Keratinocyte (primary cell): ENCODE results near the gene LILRB4. TPM values are rescaled to one million over a fixed set of nuclear protein-coding genes. Genes with fewer than 3 reads are reported as not detected.

Experiments
- DNase-seq: peaks from one replicate; pipeline ENCODE4 v3.0.0-alpha.2; 2011; ENCODE audit warnings: low read depth, missing footprints, low spot score
- FAIRE-seq: peaks from 2 replicates; lab custom pipeline; 2011; peaks lifted over from hg19 to GRCh38; lab: Jason Lieb, UNC
- H2AFZ ChIP-seq: 2 replicates; pipeline ENCODE4 v1.6.0; 2012; ENCODE audit warnings: low read length, control low read depth, inconsistent platforms; ENCODE audit not compliant: control insufficient read depth
- H3K27ac ChIP-seq: 2 replicates; pipeline ENCODE4 v1.5.1; 2011; ENCODE audit warnings: low read length; ENCODE audit not compliant: control insufficient read depth, insufficient read depth
- H3K27me3 ChIP-seq: 3 replicates; pipeline ENCODE4 v1.6.0; 2011; ENCODE audit warnings: low read length; ENCODE audit not compliant: control insufficient read depth, insufficient read depth; ENCODE audit errors: extremely low read depth
- H3K36me3 ChIP-seq, 2 experiments: 2 replicates in 1 of 2; 3 replicates in 1 of 2; pipeline ENCODE4 v1.5.1; 2011; ENCODE audit warnings: low read length in 2 of 2, mild to moderate bottlenecking in 1 of 2; ENCODE audit not compliant: control insufficient read depth in 2 of 2, insufficient read depth in 2 of 2; ENCODE audit errors: extremely low read depth in 1 of 2
- H3K4me1 ChIP-seq: 3 replicates; pipeline ENCODE4 v1.5.1; 2011; ENCODE audit warnings: low read length; ENCODE audit not compliant: control insufficient read depth, insufficient read depth; ENCODE audit errors: extremely low read depth
- H3K4me2 ChIP-seq: 3 replicates; pipeline ENCODE4 v1.6.0; 2011; ENCODE audit warnings: low read depth, low read length; ENCODE audit not compliant: control insufficient read depth, insufficient read depth; ENCODE audit errors: extremely low read depth
- H3K4me3 ChIP-seq, 3 experiments: fragments of 200-600 bp in 1 of 3; sonication (generic) in 1 of 3; 2 replicates in 2 of 3; 3 replicates in 1 of 3; pipeline ENCODE4 v1.5.1; 2011 to 2016; ENCODE audit warnings: low read length in 3 of 3, mild to moderate bottlenecking in 3 of 3, control low read depth in 2 of 3, inconsistent platforms in 1 of 3, low read depth in 1 of 3, mixed read lengths in 1 of 3, mixed run types in 1 of 3, moderate library complexity in 1 of 3; ENCODE audit not compliant: control insufficient read depth in 2 of 3, insufficient read depth in 2 of 3; ENCODE audit errors: extremely low read depth in 1 of 3
- H3K79me2 ChIP-seq: 2 replicates; pipeline ENCODE4 v1.6.0; 2012; ENCODE audit warnings: low read length; ENCODE audit not compliant: control insufficient read depth, insufficient read depth
- H3K9ac ChIP-seq: 3 replicates; pipeline ENCODE4 v1.6.0; 2011; ENCODE audit warnings: low read length; ENCODE audit not compliant: control insufficient read depth, insufficient read depth; ENCODE audit errors: extremely low read depth
- H3K9me1 ChIP-seq: 3 replicates; pipeline ENCODE4 v1.6.0; 2011; ENCODE audit warnings: low read length; ENCODE audit not compliant: control insufficient read depth, insufficient read depth; ENCODE audit errors: extremely low read depth
- H3K9me3 ChIP-seq: 2 replicates; pipeline ENCODE4 v1.5.1; 2012; ENCODE audit warnings: low read depth, low read length; ENCODE audit not compliant: control insufficient read depth
- H4K20me1 ChIP-seq: 3 replicates; pipeline ENCODE4 v1.6.0; 2011; ENCODE audit warnings: low read length; ENCODE audit not compliant: control insufficient read depth, insufficient read depth; ENCODE audit errors: extremely low read depth
- CTCF ChIP-seq, 3 experiments: IDR thresholded peaks in 1 of 3; conservative IDR thresholded peaks in 1 of 3; optimal IDR thresholded peaks in 1 of 3; 2 replicates in 2 of 3; 3 replicates in 1 of 3; pipeline versions ENCODE3 to v1.5.1; 2011; ENCODE audit warnings: low read length in 3 of 3, mild to moderate bottlenecking in 3 of 3, moderate library complexity in 2 of 3, control low read depth in 1 of 3, inconsistent platforms in 1 of 3; ENCODE audit not compliant: insufficient read depth in 2 of 3; ENCODE audit errors: extremely low read depth in 1 of 3
- EZH2 ChIP-seq: IDR thresholded peaks from one replicate; pipeline ENCODE4 v1.6.1; 2012; ENCODE audit warnings: inconsistent platforms, mild to moderate bottlenecking, low read length, moderate library complexity
- dilution Hi-C: fragments of 300-500 bp; cut with MboI; formaldehyde crosslinking; loops from one replicate; pipeline ENCODE4 v1.7.0; 2020; ENCODE audit warnings: low sequenced_read_pairs; ENCODE audit not compliant: extremely low pct_ligation_motif_present
- polyA plus RNA-seq, 5 experiments: library from polyadenylated mRNA; depleted of rRNA in 3 of 5; stranded (reverse) in 3 of 5; stranded (forward) in 1 of 5; unstranded in 1 of 5; fragments of >200 nt; gene quantifications; 1 replicate in 1 of 5; 2 replicates in 3 of 5; 3 replicates in 1 of 5; pipeline versions ENCODE4 v1.2.1 to v1.2.3, GENCODE V29; 2011 to 2012; ENCODE audit warnings: missing spikeins in 2 of 5, low read depth in 1 of 5, low replicate concordance in 1 of 5

The LILRB4 gene
- polyA plus RNA-seq, 1 donor (not counting 4 experiments of a cell fraction or from before 2014, with no cell fraction given) = not detected

GRCh38 chr19:54682306-54682856 lies 19.6 kb downstream of the LILRB4 start:
- Histone ChIP-seq H3K9ac (no peak overlapping the region), H3K4me3 (no peak overlapping the region), H4K20me1 (no peaks in the 10 kb centered on the region), H3K27me3 (no peaks in the 10 kb centered on the region), H3K27ac (no peak overlapping the region), H3K36me3 (no peaks in the 10 kb centered on the region), H3K9me3 (no peaks in the 10 kb centered on the region), H3K9me1 (no peaks in the 10 kb centered on the region), H3K4me2 (no peak overlapping the region), H3K79me2 (no peaks in the 10 kb centered on the region), H2AFZ (no peak overlapping the region), H3K4me1 (no peaks in the 10 kb centered on the region)
- DNase-seq = no peak
- no peak for FAIRE-seq
- dilution Hi-C loops = no loop called here
- TF ChIP-seq EZH2 (no peak), CTCF (optimal IDR thresholded peaks at IDR 0.05 in 1 of 3, IDR thresholded peaks at IDR 0.05 in 1 of 3, conservative IDR thresholded peaks at IDR 0.05 in 1 of 3; ENCODE audit: extremely low read depth in 1 of 3, insufficient read depth in 2 of 3, low read length in 3 of 3) (no peak)

GRCh38 chr19:54684527-54684926 lies 21.7 kb downstream of the LILRB4 start:
- no peak overlapping the region for H3K27ac ChIP-seq
- no peak overlapping the region for H2AFZ ChIP-seq
- FAIRE-seq (no peak), DNase-seq (no peak)
- H4K20me1 ChIP-seq = no peaks in the 10 kb centered on the region
- no peaks in the 10 kb centered on the region for H3K79me2 ChIP-seq
- no peak overlapping the region for H3K4me2 ChIP-seq
- no peaks in the 10 kb centered on the region for H3K27me3 ChIP-seq
- H3K9me1 ChIP-seq = no peaks in the 10 kb centered on the region
- no peak overlapping the region for H3K4me3 ChIP-seq
- dilution Hi-C loops = no loop called here
- H3K9me3 ChIP-seq = no peaks in the 10 kb centered on the region
- TF ChIP-seq CTCF (optimal IDR thresholded peaks at IDR 0.05 in 1 of 3, IDR thresholded peaks at IDR 0.05 in 1 of 3, conservative IDR thresholded peaks at IDR 0.05 in 1 of 3; ENCODE audit: extremely low read depth in 1 of 3, insufficient read depth in 2 of 3, low read length in 3 of 3) (no peak), EZH2 (no peak)
- no peak overlapping the region for H3K9ac ChIP-seq
- no peaks in the 10 kb centered on the region for H3K36me3 ChIP-seq
- H3K4me1 ChIP-seq = no peaks in the 10 kb centered on the region
